HepG2 (cell line): Measurements from ENCODE around the gene ZNF3. TPM values are rescaled to one million over a fixed set of nuclear protein-coding genes. Genes with fewer than 3 reads are reported as not detected.
A peak's percentile ranks its signal among the peaks of the same experiment; 100 is the strongest.

Source experiments
- ATF7-NPFF ChIP-seq: sonication (generic); formaldehyde crosslinking; IDR thresholded peaks from 2 replicates; pipeline ENCODE4 v1.8.1; 2023; ENCODE audit warnings: mild to moderate bottlenecking, low read depth, missing genetic modification reagents, moderate library complexity
- CEBPG ChIP-seq: IDR thresholded peaks from 2 replicates; pipeline ENCODE4 v1.6.1; 2016
- DNMT1 ChIP-seq: sonication (generic); formaldehyde crosslinking; IDR thresholded peaks from 2 replicates; pipeline ENCODE4 v1.5.1; 2020; ENCODE audit warnings: mild to moderate bottlenecking, missing genetic modification reagents
- FOXC1 ChIP-seq: sonication (generic); formaldehyde crosslinking; IDR thresholded peaks from 2 replicates; pipeline ENCODE4 v1.8.0; 2022; ENCODE audit warnings: mild to moderate bottlenecking, missing genetic modification reagents, borderline replicate concordance
- HIC2 ChIP-seq: sonication (generic); formaldehyde crosslinking; IDR thresholded peaks from 2 replicates; pipeline ENCODE4 v1.9.0; 2022; ENCODE audit warnings: low read depth, missing genetic modification reagents
- ISL2 ChIP-seq: sonication (generic); formaldehyde crosslinking; IDR thresholded peaks from 2 replicates; pipeline ENCODE4 v1.5.0; 2020; ENCODE audit warnings: missing genetic modification reagents
- NKX3-1 ChIP-seq: sonication (generic); formaldehyde crosslinking; IDR thresholded peaks from 2 replicates; pipeline ENCODE4 v1.5.0; 2020; ENCODE audit warnings: missing genetic modification reagents
- NONO ChIP-seq, 2 experiments: fragments of 450-650 bp in 1 of 2; sonication (generic) in 1 of 2; formaldehyde crosslinking in 1 of 2; IDR thresholded peaks in 1 of 2; conservative IDR thresholded peaks in 1 of 2; 2 replicates each; pipeline versions ENCODE4 v1.6.1 to v1.8.0; 2017 to 2022; ENCODE audit warnings: mild to moderate bottlenecking in 1 of 2, missing genetic modification reagents in 1 of 2, moderate library complexity in 1 of 2
- NPAS2 ChIP-seq: sonication (generic); formaldehyde crosslinking; IDR thresholded peaks from 2 replicates; pipeline ENCODE4 v1.8.0; 2022; ENCODE audit warnings: mild to moderate bottlenecking, missing genetic modification reagents, borderline replicate concordance
- RFX5 ChIP-seq: IDR thresholded peaks from 2 replicates; pipeline ENCODE4 v1.6.1; 2011; ENCODE audit warnings: low read depth, low read length, improper control_type of control experiment
- SAP130 ChIP-seq: IDR thresholded peaks from 2 replicates; pipeline ENCODE4 v1.6.1; 2016; ENCODE audit warnings: low read depth
- SP5 ChIP-seq: IDR thresholded peaks from 2 replicates; pipeline ENCODE4 v1.6.1; 2016; ENCODE audit warnings: low read depth, borderline replicate concordance
- ZBTB42 ChIP-seq: sonication (generic); formaldehyde crosslinking; IDR thresholded peaks from 2 replicates; pipeline ENCODE4 v1.5.0; 2020; ENCODE audit warnings: mild to moderate bottlenecking, missing genetic modification reagents
- ZNF143 ChIP-seq: sonication (generic); formaldehyde crosslinking; IDR thresholded peaks from 2 replicates; pipeline ENCODE4 v1.4.0; 2020; ENCODE audit warnings: missing genetic modification reagents
- ZNF232 ChIP-seq: sonication (generic); formaldehyde crosslinking; IDR thresholded peaks from 2 replicates; pipeline ENCODE4 v1.4.0; 2020; ENCODE audit warnings: missing genetic modification reagents, borderline replicate concordance
- ZNF253 ChIP-seq: sonication (generic); formaldehyde crosslinking; IDR thresholded peaks from 2 replicates; pipeline ENCODE4 v1.8.0; 2022; ENCODE audit warnings: mild to moderate bottlenecking, missing genetic modification reagents, borderline replicate concordance
- ZNF343 ChIP-seq: sonication (generic); formaldehyde crosslinking; IDR thresholded peaks from 2 replicates; pipeline ENCODE4 v1.4.0; 2020; ENCODE audit warnings: mild to moderate bottlenecking, missing genetic modification reagents
- ZNF451 ChIP-seq: sonication (generic); formaldehyde crosslinking; IDR thresholded peaks from 2 replicates; pipeline ENCODE4 v1.5.0; 2020; ENCODE audit warnings: mild to moderate bottlenecking, missing genetic modification reagents
- ZNF703 ChIP-seq: sonication (generic); formaldehyde crosslinking; IDR thresholded peaks from 2 replicates; pipeline ENCODE4 v1.5.1; 2020; ENCODE audit warnings: missing genetic modification reagents, mild to moderate bottlenecking, moderate library complexity, borderline replicate concordance
- polyA plus RNA-seq, 8 experiments: library from polyadenylated mRNA; depleted of rRNA in 3 of 8; stranded (reverse) in 7 of 8; unstranded in 1 of 8; fragments of >200 nt; fragmentation: Illumina TruSeq in 4 of 8; extraction: Trizol in 4 of 8; gene quantifications; 2 replicates each; pipeline versions ENCODE4 v1.2.1 to v1.2.3, GENCODE V29; 2011 to 2016; ENCODE audit warnings: low read depth in 4 of 8, missing spikeins in 1 of 8, mixed read lengths in 1 of 8; ENCODE audit not compliant: insufficient read depth in 1 of 8
- total RNA-seq, 5 experiments: library from RNA; depleted of rRNA; stranded (reverse); fragments of >200 nt; fragmentation: Illumina TruSeq; extraction: Trizol; gene quantifications; 2 replicates each; pipeline ENCODE4 v1.2.3, GENCODE V29; 2016; ENCODE audit warnings: low read depth in 1 of 5
- TF ChIP-seq, protein P1 (sequence below): sonication (generic); formaldehyde crosslinking; IDR thresholded peaks from 2 replicates; pipeline ENCODE4 v1.5.0; 2020; ENCODE audit warnings: missing genetic modification reagents, mild to moderate bottlenecking, borderline replicate concordance
- TF ChIP-seq, protein P2 (sequence below): sonication (generic); formaldehyde crosslinking; IDR thresholded peaks from 2 replicates; pipeline ENCODE4 v1.4.0; 2020; ENCODE audit warnings: missing genetic modification reagents

Gene ZNF3
- total and polyA plus RNA-seq, 2 of the 13 experiments (the other 11 are each of a cell fraction or from before 2014, with no cell fraction given): 33.7 to 56.9 TPM

GRCh38 chr7:100081535-100082102 lies at the start of gene ZNF3 (continued):
- peak; percentile 75; the same call in 1 of the 2 replicates for TF ChIP-seq RFX5
- 0 out of 2 replicates have a peak, but pooled peaks have one; percentile 21 for TF ChIP-seq DNMT1 (CRISPR knock-in tag)
- TF ChIP-seq ZNF232 (CRISPR knock-in tag): peak; percentile 17
- peak; percentile 91 for TF ChIP-seq FOXC1 (CRISPR knock-in tag)
- TF ChIP-seq, protein P1, sequence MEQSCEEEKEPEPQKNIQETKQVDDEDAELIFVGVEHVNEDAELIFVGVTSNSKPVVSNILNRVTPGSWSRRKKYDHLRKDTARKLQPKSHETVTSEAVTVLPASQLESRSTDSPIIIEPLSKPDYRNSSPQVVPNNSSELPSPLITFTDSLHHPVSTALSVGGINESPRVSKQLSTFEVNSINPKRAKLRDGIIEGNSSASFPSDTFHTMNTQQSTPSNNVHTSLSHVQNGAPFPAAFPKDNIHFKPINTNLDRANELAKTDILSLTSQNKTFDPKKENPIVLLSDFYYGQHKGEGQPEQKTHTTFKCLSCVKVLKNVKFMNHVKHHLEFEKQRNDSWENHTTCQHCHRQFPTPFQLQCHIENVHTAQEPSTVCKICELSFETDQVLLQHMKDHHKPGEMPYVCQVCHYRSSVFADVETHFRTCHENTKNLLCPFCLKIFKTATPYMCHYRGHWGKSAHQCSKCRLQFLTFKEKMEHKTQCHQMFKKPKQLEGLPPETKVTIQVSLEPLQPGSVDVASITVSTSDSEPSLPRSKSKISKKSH: peak; percentile 64; the same call in 1 of the 2 replicates
- no peak for TF ChIP-seq NONO (IDR thresholded peaks at IDR 0.05)
- peak; percentile 99 for TF ChIP-seq NONO (CRISPR knock-in tag; conservative IDR thresholded peaks at IDR 0.05)
- TF ChIP-seq ZNF253: no peak
- peak; percentile 46; the same call in 1 of the 2 replicates for TF ChIP-seq NKX3-1 (CRISPR knock-in tag)
- no peak for TF ChIP-seq NPAS2 (CRISPR knock-in tag)
- TF ChIP-seq ISL2: peak; percentile 74; the same call in 1 of the 2 replicates
- peak; percentile 56 for TF ChIP-seq CEBPG (CRISPR knock-in tag)
- peak; percentile 78 for TF ChIP-seq SP5 (CRISPR knock-in tag)
- peak; percentile 97 for TF ChIP-seq ZNF451 (CRISPR knock-in tag)
- peak; percentile 36; the same call in 1 of the 2 replicates for TF ChIP-seq ZNF143
- TF ChIP-seq ZBTB42 (CRISPR knock-in tag): no peak; the same call in 1 of the 2 replicates
- peak; percentile 55; the same call in 1 of the 2 replicates for TF ChIP-seq ZNF703 (CRISPR knock-in tag)
- TF ChIP-seq ZNF343 (CRISPR knock-in tag): no peak
- TF ChIP-seq HIC2: peak; percentile 74; the same call in 1 of the 2 replicates
- TF ChIP-seq ATF7-NPFF (CRISPR knock-in tag): peak; percentile 85
- TF ChIP-seq, protein P2, sequence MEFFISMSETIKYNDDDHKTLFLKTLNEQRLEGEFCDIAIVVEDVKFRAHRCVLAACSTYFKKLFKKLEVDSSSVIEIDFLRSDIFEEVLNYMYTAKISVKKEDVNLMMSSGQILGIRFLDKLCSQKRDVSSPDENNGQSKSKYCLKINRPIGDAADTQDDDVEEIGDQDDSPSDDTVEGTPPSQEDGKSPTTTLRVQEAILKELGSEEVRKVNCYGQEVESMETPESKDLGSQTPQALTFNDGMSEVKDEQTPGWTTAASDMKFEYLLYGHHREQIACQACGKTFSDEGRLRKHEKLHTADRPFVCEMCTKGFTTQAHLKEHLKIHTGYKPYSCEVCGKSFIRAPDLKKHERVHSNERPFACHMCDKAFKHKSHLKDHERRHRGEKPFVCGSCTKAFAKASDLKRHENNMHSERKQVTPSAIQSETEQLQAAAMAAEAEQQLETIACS (CRISPR knock-in tag): peak; percentile 98
- peak; percentile 97 for TF ChIP-seq SAP130 (CRISPR knock-in tag)
